H9 (cell line): ENCODE measurements around the gene ECHDC3. TPM values are rescaled to one million over a fixed set of nuclear protein-coding genes. Genes with fewer than 3 reads are reported as not detected.

ENCODE experiments used
- DNase-seq: peaks from one replicate; pipeline ENCODE4 v3.0.0-alpha.2; 2017
- H2AFZ ChIP-seq: one replicate; pipeline ENCODE4 v1.6.1; 2013; ENCODE audit warnings: mild to moderate bottlenecking, low read length, control low read depth, moderate library complexity
- H2AK5ac ChIP-seq: 2 replicates; pipeline ENCODE4 v1.6.1; 2013; ENCODE audit warnings: low read length, control low read depth, mixed read lengths; ENCODE audit not compliant: insufficient read length
- H2BK120ac ChIP-seq: one replicate; pipeline ENCODE4 v1.6.1; 2013; ENCODE audit warnings: low read depth, mild to moderate bottlenecking, low read length, control low read depth, inconsistent platforms; ENCODE audit not compliant: poor library complexity, severe bottlenecking
- H2BK12ac ChIP-seq: 2 replicates; pipeline ENCODE4 v1.6.1; 2013; ENCODE audit warnings: low read length, control low read depth, mixed read lengths, low read depth; ENCODE audit not compliant: insufficient read length
- H2BK15ac ChIP-seq: 2 replicates; pipeline ENCODE4 v1.6.1; 2013; ENCODE audit warnings: low read depth, low read length, control low read depth
- H2BK20ac ChIP-seq: one replicate; pipeline ENCODE4 v1.6.1; 2013; ENCODE audit warnings: low read depth, mild to moderate bottlenecking, low read length, control low read depth, inconsistent platforms; ENCODE audit not compliant: poor library complexity, severe bottlenecking
- H2BK5ac ChIP-seq: 2 replicates; pipeline ENCODE4 v1.6.1; 2013; ENCODE audit warnings: low read length, control low read depth, mixed read lengths; ENCODE audit not compliant: insufficient read length
- H3K14ac ChIP-seq: 2 replicates; pipeline ENCODE4 v1.6.1; 2013; ENCODE audit warnings: low read length, control low read depth; ENCODE audit not compliant: insufficient read depth
- H3K18ac ChIP-seq: 2 replicates; pipeline ENCODE4 v1.6.1; 2013; ENCODE audit warnings: low read depth, mild to moderate bottlenecking, mixed read lengths, low read length, control low read depth; ENCODE audit not compliant: insufficient read length
- H3K23ac ChIP-seq: 2 replicates; pipeline ENCODE4 v1.6.1; 2013; ENCODE audit warnings: low read length, control low read depth, mixed read lengths, low read depth; ENCODE audit not compliant: insufficient read length
- H3K23me2 ChIP-seq: 2 replicates; pipeline ENCODE4 v1.6.1; 2013; ENCODE audit warnings: low read depth, mild to moderate bottlenecking, mixed read lengths, low read length, control low read depth; ENCODE audit not compliant: insufficient read length, poor library complexity, severe bottlenecking
- H3K27ac ChIP-seq: 2 replicates; pipeline ENCODE4 v1.5.1; 2013; ENCODE audit warnings: low read length, control low read depth, mixed read lengths, low read depth; ENCODE audit not compliant: insufficient read length
- H3K27me3 ChIP-seq: 2 replicates; pipeline ENCODE4 v1.6.1; 2013; ENCODE audit warnings: low read length, control low read depth, inconsistent platforms; ENCODE audit not compliant: insufficient read depth
- H3K4ac ChIP-seq: 2 replicates; pipeline ENCODE4 v1.6.1; 2013; ENCODE audit warnings: low read depth, mild to moderate bottlenecking, control low read depth, inconsistent platforms, low read length, moderate library complexity
- H3K4me1 ChIP-seq: 2 replicates; pipeline ENCODE4 v1.6.1; 2013; ENCODE audit warnings: low read length, control low read depth, inconsistent platforms; ENCODE audit not compliant: insufficient read depth
- H3K4me2 ChIP-seq: 2 replicates; pipeline ENCODE4 v1.6.1; 2013; ENCODE audit warnings: low read length, control low read depth, mixed read lengths; ENCODE audit not compliant: insufficient read length, insufficient read depth
- H3K56ac ChIP-seq: 2 replicates; pipeline ENCODE4 v1.6.1; 2013; ENCODE audit warnings: low read depth, mild to moderate bottlenecking, mixed read lengths, low read length, control low read depth; ENCODE audit not compliant: insufficient read length
- H3K79me1 ChIP-seq: 2 replicates; pipeline ENCODE4 v1.6.1; 2013; ENCODE audit warnings: low read depth, mild to moderate bottlenecking, moderate library complexity, low read length, control low read depth, inconsistent platforms; ENCODE audit not compliant: insufficient read depth, poor library complexity, severe bottlenecking
- H3K79me2 ChIP-seq: 2 replicates; pipeline ENCODE4 v1.6.1; 2013; ENCODE audit warnings: low read length, control low read depth, inconsistent platforms; ENCODE audit not compliant: insufficient read depth
- H3K9ac ChIP-seq: 2 replicates; pipeline ENCODE4 v1.6.1; 2013; ENCODE audit warnings: low read length, control low read depth, mixed read lengths; ENCODE audit not compliant: insufficient read length; ENCODE audit errors: extremely low read depth
- H3K9me3 ChIP-seq: one replicate; pipeline ENCODE4 v1.6.1; 2013; ENCODE audit warnings: low read depth, low read length, inconsistent platforms; ENCODE audit not compliant: control insufficient read depth
- H3T11ph ChIP-seq: one replicate; pipeline ENCODE4 v1.6.1; 2013; ENCODE audit warnings: mild to moderate bottlenecking, low read length, control low read depth, inconsistent platforms
- H4K20me1 ChIP-seq: one replicate; pipeline ENCODE4 v1.6.1; 2013; ENCODE audit not compliant: control insufficient read depth, insufficient read length, insufficient read depth
- H4K5ac ChIP-seq: 2 replicates; pipeline ENCODE4 v1.6.1; 2013; ENCODE audit warnings: low read depth, mild to moderate bottlenecking, mixed read lengths, low read length, control low read depth; ENCODE audit not compliant: insufficient read length
- H4K8ac ChIP-seq: replicated peaks from 2 replicates; pipeline ENCODE4 v1.6.1; 2013; ENCODE audit warnings: low read length, control low read depth, mixed read lengths, low read depth; ENCODE audit not compliant: insufficient read length
- H4K91ac ChIP-seq: 2 replicates; pipeline ENCODE4 v1.6.1; 2013; ENCODE audit warnings: low read depth, mild to moderate bottlenecking, moderate library complexity, mixed read lengths, low read length, control low read depth; ENCODE audit not compliant: insufficient read length
- H3K27ac Mint-ChIP-seq, 3 experiments: 2 replicates in 2 of 3; 3 replicates in 1 of 3; pipeline ENCODE4 v1.8.0; 2020 to 2021; ENCODE audit warnings: mixed read lengths in 3 of 3, mild to moderate bottlenecking in 1 of 3, moderate library complexity in 1 of 3
- H3K27me3 Mint-ChIP-seq: 2 replicates; pipeline ENCODE4 v1.8.0; 2021; ENCODE audit warnings: low read depth, mild to moderate bottlenecking, moderate library complexity, mixed read lengths
- H3K36me3 Mint-ChIP-seq, 3 experiments: 2 replicates in 2 of 3; 3 replicates in 1 of 3; pipeline ENCODE4 v1.8.0; 2020 to 2021; ENCODE audit warnings: low read depth in 3 of 3, mixed read lengths in 3 of 3; ENCODE audit not compliant: insufficient read depth in 1 of 3
- H3K4me1 Mint-ChIP-seq, 2 experiments: 2 replicates each; pipeline ENCODE4 v1.8.0; 2020; ENCODE audit warnings: mixed read lengths in 2 of 2
- H3K4me3 Mint-ChIP-seq, 2 experiments: 2 replicates in 1 of 2; 3 replicates in 1 of 2; pipeline ENCODE4 v1.8.0; 2020 to 2021; ENCODE audit warnings: mild to moderate bottlenecking in 2 of 2, mixed read lengths in 2 of 2, moderate library complexity in 1 of 2
- H3K9me3 Mint-ChIP-seq, 2 experiments: 2 replicates in 1 of 2; 3 replicates in 1 of 2; pipeline ENCODE4 v1.8.0; 2020; ENCODE audit warnings: mild to moderate bottlenecking in 2 of 2, mixed read lengths in 2 of 2, moderate library complexity in 1 of 2
- CTCF ChIP-seq: fragments of 200-600 bp; sonication (generic); conservative IDR thresholded peaks from 3 replicates; pipeline ENCODE4 v1.8.0; 2021; ENCODE audit warnings: antibody characterized with exemption, mild to moderate bottlenecking
- WGBS: extraction: QIAGEN DNeasy Blood & Tissue Kit; methylation state at CpG from one replicate; pipeline ENCODE4 v1.1.7; 2013; ENCODE audit warnings: missing lambda C conversion rate, low lambda C conversion rate, mixed read lengths; ENCODE audit not compliant: insufficient read length; ENCODE audit errors: extremely low coverage; 5-methylcytosine and 5-hydroxymethylcytosine counted together
- total RNA-seq: library from RNA; stranded (reverse); gene quantifications from 2 replicates; pipeline ENCODE4 v1.2.1, GENCODE V29; 2021

Gene ECHDC3
- total RNA-seq, 1 experiment from 2014 or later = 9.3 TPM

- H2BK12ac ChIP-seq = no peak overlapping the region
- no peak overlapping the region for H2BK15ac ChIP-seq
- H3K4me1 ChIP-seq = no peaks in the 10 kb centered on the region
- no peaks in the 10 kb centered on the region for H3K23me2 ChIP-seq
- no peaks in the 10 kb centered on the region for H3K9me3 ChIP-seq
- H3K56ac ChIP-seq = no peak overlapping the region
- H3K27me3 ChIP-seq = no peaks in the 10 kb centered on the region
- H4K20me1 ChIP-seq = no peaks in the 10 kb centered on the region
- H3K27ac ChIP-seq = no peak overlapping the region
- no peak overlapping the region for H3K14ac ChIP-seq
- no peak for DNase-seq
- no peak overlapping the region for H3K9ac ChIP-seq
- H3K4ac ChIP-seq = no peak overlapping the region
- TF ChIP-seq CTCF = no peak
- H2BK5ac ChIP-seq = no peak overlapping the region
- Mint-ChIP-seq H3K36me3 (no peaks in the 10 kb centered on the region; a peak in 1 of 7 replicates), H3K4me3 (no peak overlapping the region), H3K27ac (peak overlapping the region in 1 of 3 experiments; percentile 35; a peak in 1 of 7 replicates), H3K27me3 (no peaks in the 10 kb centered on the region; the same call in 1 of the 2 replicates), H3K4me1 (no peaks in the 10 kb centered on the region), H3K9me3 (peaks cover 0 to 2% of the 10 kb centered on the region in 2 experiments; a peak in 1 of 5 replicates)
- H2AFZ ChIP-seq = no peak overlapping the region
- H3K79me1 ChIP-seq = no peaks in the 10 kb centered on the region
- H3T11ph ChIP-seq = no peak overlapping the region
- no peak overlapping the region for H4K91ac ChIP-seq
- H3K79me2 ChIP-seq = no peaks in the 10 kb centered on the region
- H2AK5ac ChIP-seq = no peak overlapping the region
- no peak overlapping the region for H3K23ac ChIP-seq
- no peak overlapping the region for H3K4me2 ChIP-seq
- H4K8ac ChIP-seq = no peak overlapping the region
- H2BK120ac ChIP-seq = no peak overlapping the region
- H2BK20ac ChIP-seq = no peak overlapping the region
- H3K18ac ChIP-seq = no peak overlapping the region
- no peak overlapping the region for H4K5ac ChIP-seq
- no CpG with 5 or more reads among the region's 2 CpGs for WGBS
These were observed 46.4 kb upstream of the ECHDC3 start for GRCh38 chr10:11695779-11696178.
